HEK293T (cell line): ENCODE results near the gene PRRC1.

Experiments
- CTCF ChIA-PET: fragments of 350-600 bp; formaldehyde crosslinking; extraction: SDS; loops from one replicate; lab custom pipeline; 2021; ENCODE audit warnings: antibody characterized with exemption, inconsistent platforms; lab: Yijun Ruan, JAX
- POLR2A ChIA-PET: fragments of 350-600 bp; formaldehyde crosslinking; extraction: SDS; loops from one replicate; lab custom pipeline; 2020; ENCODE audit warnings: antibody characterized with exemption, inconsistent platforms; lab: Yijun Ruan, JAX
- DNase-seq: peaks from one replicate; pipeline ENCODE4 v3.0.0; 2012; ENCODE audit warnings: mixed read lengths; ENCODE audit errors: extremely low spot score
- ARNT ChIP-seq: fragments of 450-650 bp; IDR thresholded peaks from 2 replicates; pipeline ENCODE4 v1.6.1; 2017; ENCODE audit warnings: mild to moderate bottlenecking
- BHLHE40 ChIP-seq: fragments of 450-650 bp; IDR thresholded peaks from 2 replicates; pipeline ENCODE4 v1.6.1; 2016; ENCODE audit warnings: mild to moderate bottlenecking, moderate library complexity, borderline replicate concordance
- CTBP1 ChIP-seq: fragments of 450-650 bp; IDR thresholded peaks from 2 replicates; pipeline ENCODE4 v1.6.1; 2016; ENCODE audit warnings: borderline replicate concordance
- ELF4 ChIP-seq: fragments of 450-650 bp; IDR thresholded peaks from 2 replicates; pipeline ENCODE4 v1.6.1; 2017; ENCODE audit warnings: antibody characterized with exemption
- FOXA1 ChIP-seq: fragments of 450-650 bp; IDR thresholded peaks from 2 replicates; pipeline ENCODE4 v1.6.1; 2016; ENCODE audit warnings: mild to moderate bottlenecking
- FOXK2 ChIP-seq: fragments of 450-650 bp; IDR thresholded peaks from 2 replicates; pipeline ENCODE4 v1.6.1; 2016; ENCODE audit warnings: mild to moderate bottlenecking
- FOXM1 ChIP-seq: fragments of 450-650 bp; IDR thresholded peaks from 2 replicates; pipeline ENCODE4 v1.6.1; 2017; ENCODE audit warnings: mild to moderate bottlenecking, borderline replicate concordance
- HDGF ChIP-seq: fragments of 450-650 bp; IDR thresholded peaks from 2 replicates; pipeline ENCODE4 v1.6.1; 2017; ENCODE audit warnings: antibody characterized with exemption, borderline replicate concordance
- L3MBTL2 ChIP-seq: fragments of 450-650 bp; conservative IDR thresholded peaks from 2 replicates; pipeline ENCODE4 v1.6.1; 2016; ENCODE audit warnings: mild to moderate bottlenecking
- LEF1 ChIP-seq: fragments of 450-650 bp; IDR thresholded peaks from 2 replicates; pipeline ENCODE4 v1.6.1; 2017; ENCODE audit warnings: mild to moderate bottlenecking, borderline replicate concordance
- NFRKB ChIP-seq: fragments of 450-650 bp; IDR thresholded peaks from 2 replicates; pipeline ENCODE4 v1.6.1; 2016; ENCODE audit warnings: mild to moderate bottlenecking, moderate library complexity
- SP1 ChIP-seq: fragments of 450-650 bp; IDR thresholded peaks from 2 replicates; pipeline ENCODE4 v1.6.1; 2017
- SUZ12 ChIP-seq: fragments of 450-650 bp; IDR thresholded peaks from 2 replicates; pipeline ENCODE4 v1.6.1; 2016; ENCODE audit warnings: mild to moderate bottlenecking
- TARDBP ChIP-seq: fragments of 450-650 bp; IDR thresholded peaks from 2 replicates; pipeline ENCODE4 v1.6.1; 2016
- ZNF384 ChIP-seq: fragments of 450-650 bp; IDR thresholded peaks from 2 replicates; pipeline ENCODE4 v1.6.1; 2016
- TF ChIP-seq, protein P1 (sequence below): fragments of 450-650 bp; IDR thresholded peaks from 2 replicates; pipeline ENCODE4 v1.6.1; 2016

Gene PRRC1

DNA sequence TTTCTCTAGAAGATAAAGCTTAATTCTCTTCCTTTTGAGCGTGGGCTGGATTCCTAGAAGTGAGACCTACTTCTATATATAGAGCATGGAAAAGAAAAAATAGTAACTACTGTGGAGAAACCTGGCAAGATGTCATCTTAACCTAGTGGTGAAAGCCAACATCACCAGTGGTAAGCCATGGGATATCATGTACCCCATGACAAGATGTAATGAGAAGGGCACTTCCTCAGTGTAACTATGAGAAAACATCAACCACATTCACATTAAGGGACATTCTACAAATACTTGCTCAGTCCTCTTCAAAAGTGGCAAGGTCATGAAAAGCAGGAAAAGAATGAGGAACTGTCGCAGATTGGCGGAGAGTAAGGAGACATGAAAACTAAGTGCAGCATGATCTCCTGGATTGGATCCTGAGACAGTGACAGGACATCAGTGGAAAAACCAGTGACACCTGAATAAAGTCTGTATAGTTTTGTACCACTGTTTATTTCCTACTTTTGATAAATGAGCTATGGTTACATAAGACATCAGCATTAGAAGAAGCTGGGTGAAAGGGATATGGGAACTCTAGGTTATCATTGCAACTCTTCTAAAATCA is 65.4 kb downstream of the PRRC1 start:
- POLR2A ChIA-PET, result no interaction called here
- TF ChIP-seq FOXK2 (no peak), FOXA1 (no peak), NFRKB (no peak), SP1 (no peak), FOXM1 (no peak), L3MBTL2 (no peak), LEF1 (no peak), CTBP1 (no peak), BHLHE40 (no peak), SUZ12 (no peak), TARDBP (no peak), ZNF384 (no peak), ELF4 (no peak), ARNT (no peak)
- TF ChIP-seq, protein P1, sequence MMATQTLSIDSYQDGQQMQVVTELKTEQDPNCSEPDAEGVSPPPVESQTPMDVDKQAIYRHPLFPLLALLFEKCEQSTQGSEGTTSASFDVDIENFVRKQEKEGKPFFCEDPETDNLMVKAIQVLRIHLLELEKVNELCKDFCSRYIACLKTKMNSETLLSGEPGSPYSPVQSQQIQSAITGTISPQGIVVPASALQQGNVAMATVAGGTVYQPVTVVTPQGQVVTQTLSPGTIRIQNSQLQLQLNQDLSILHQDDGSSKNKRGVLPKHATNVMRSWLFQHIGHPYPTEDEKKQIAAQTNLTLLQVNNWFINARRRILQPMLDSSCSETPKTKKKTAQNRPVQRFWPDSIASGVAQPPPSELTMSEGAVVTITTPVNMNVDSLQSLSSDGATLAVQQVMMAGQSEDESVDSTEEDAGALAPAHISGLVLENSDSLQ, result no peak
- no peak for DNase-seq
- CTCF ChIA-PET, result no interaction called here

DNA sequence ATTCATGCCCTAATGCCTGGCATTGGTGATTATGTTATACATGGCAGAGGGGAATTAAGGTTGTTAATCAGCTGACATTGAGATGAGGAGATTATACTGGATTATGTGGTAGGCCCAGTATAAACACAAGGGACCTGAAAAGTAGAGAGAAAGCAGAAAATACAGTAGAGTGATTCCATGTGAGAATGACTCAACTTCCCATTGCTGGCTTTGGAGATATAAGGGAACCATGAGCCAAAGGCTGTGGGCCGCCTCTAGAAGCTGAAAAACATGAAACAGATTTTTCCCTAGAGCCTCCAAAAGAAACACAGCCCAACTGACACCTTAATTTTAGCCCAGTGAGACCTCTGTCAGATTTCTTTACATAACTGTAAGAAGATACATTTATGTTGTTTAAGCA is 66.4 kb downstream of the PRRC1 start:
- ChIA-PET CTCF (no interaction called here), POLR2A (no interaction called here)
- DNase-seq, result no peak
- no peak for TF ChIP-seq SP1
- no peak for TF ChIP-seq L3MBTL2
- no peak for TF ChIP-seq NFRKB
- TF ChIP-seq ZNF384, result no peak
- TF ChIP-seq FOXA1, result no peak
- TF ChIP-seq BHLHE40, result no peak
- TF ChIP-seq HDGF, result no peak
- TF ChIP-seq ARNT, result no peak
- TF ChIP-seq CTBP1, result no peak
- no peak for TF ChIP-seq TARDBP
- no peak for TF ChIP-seq FOXM1
- no peak for TF ChIP-seq FOXK2
- no peak for TF ChIP-seq ELF4
- no peak for TF ChIP-seq LEF1

DNA sequence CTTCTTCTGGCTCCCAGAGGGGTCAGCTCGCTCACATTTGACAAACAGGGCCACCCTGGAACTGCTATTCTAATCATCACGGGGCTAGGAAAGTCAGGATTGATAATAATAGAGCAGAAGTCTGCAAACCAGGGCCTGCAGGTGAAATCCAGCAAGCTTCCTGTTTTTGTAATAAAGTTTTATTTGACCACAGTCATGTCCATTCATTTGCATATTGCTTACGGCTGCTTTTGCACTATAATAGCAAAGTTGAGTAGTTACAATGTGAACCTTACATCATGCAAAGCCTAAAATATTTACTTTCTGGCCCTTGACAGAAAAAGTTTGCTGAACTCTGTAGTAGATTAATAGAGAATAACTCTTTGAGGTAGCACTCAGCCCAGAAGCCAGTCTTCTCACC is 68.2 kb downstream of the PRRC1 start:
- CTCF ChIA-PET, result interaction anchor here (0.5 kb wide), 1 partner anchor 280 kb away, joined by 3 read pairs; no protein-coding TSS in a partner anchor

DNA sequence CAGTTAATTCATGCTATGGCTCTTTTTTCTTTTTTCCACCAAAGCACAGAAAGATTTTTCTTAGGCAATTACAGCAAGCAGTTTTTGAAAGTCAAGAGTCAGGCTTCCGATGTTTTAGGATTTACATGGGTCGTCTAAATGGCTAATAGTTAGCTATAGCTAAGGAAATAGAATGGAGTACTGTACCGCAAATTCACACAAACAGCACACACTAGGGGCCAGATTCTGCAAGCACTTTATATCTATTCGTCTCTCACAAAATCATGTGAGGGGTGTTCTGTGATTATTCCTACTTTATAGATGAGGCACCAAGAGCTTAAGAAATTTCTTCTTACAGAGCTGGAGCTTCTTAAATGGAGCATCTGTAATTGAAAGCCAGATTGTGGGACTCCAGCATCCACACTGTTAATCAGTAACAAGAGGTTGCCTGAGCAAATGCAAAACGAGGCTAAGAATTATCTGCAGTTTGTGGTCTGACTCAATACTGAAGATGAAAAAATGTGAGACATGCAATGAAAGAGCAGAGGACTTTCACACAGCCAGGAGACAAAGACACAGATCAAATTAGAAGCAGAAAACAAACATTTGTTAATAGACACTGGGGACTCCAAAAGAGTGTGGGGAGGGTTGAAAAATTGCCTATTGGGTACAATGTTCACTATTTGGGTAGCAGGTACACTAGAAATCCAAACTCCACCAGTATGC is 68.8 kb downstream of the PRRC1 start:
- ChIA-PET CTCF (no interaction called here), POLR2A (no interaction called here)
- DNase-seq, result no peak
- TF ChIP-seq CTBP1 (no peak), LEF1 (no peak), HDGF (no peak), FOXA1 (no peak), SUZ12 (no peak), BHLHE40 (no peak), ELF4 (no peak), SP1 (no peak), NFRKB (no peak), L3MBTL2 (no peak), ZNF384 (no peak), ARNT (no peak)
- TF ChIP-seq, protein P1, result no peak

More for the DNA sequence above, 68.2 kb downstream of the PRRC1 start:
- TF ChIP-seq HDGF (no peak), SP1 (no peak), FOXM1 (no peak), FOXK2 (no peak), TARDBP (no peak), BHLHE40 (no peak), FOXA1 (no peak), CTBP1 (no peak), SUZ12 (no peak), L3MBTL2 (no peak), ARNT (no peak), NFRKB (no peak), ELF4 (no peak), LEF1 (no peak), ZNF384 (no peak)
- TF ChIP-seq, protein P1, result no peak
- no peak for DNase-seq
- POLR2A ChIA-PET, result no interaction called here

DNA sequence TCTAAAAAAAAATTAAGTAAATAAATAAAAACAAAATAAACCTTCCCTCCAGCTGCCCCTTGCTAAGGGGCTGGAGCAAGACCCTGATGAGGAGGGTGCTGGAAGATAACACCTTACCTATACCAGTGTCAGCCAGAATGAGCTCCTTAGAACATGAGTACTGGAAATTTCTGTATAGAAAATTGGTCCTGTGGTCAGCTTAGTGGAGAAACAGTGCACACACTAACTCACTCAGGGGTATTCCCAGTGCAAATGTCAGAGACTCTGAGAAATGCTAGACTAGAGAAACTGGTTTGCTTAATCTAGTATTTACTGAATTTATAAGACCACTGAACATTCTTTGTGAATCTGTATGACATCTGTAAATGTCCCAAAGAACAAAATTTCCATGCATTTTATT is 69.4 kb downstream of the PRRC1 start:
- CTCF ChIA-PET, result interaction anchor here (0.7 kb wide), 1 partner anchor 909 kb away, joined by 3 read pairs; no protein-coding TSS in a partner anchor
- TF ChIP-seq ARNT, result no peak
- no peak for TF ChIP-seq ZNF384
- TF ChIP-seq ELF4, result no peak
- no peak for TF ChIP-seq TARDBP
- no peak for TF ChIP-seq FOXK2
- TF ChIP-seq LEF1, result no peak
- TF ChIP-seq FOXA1, result no peak
- TF ChIP-seq CTBP1, result no peak
- no peak for TF ChIP-seq HDGF
- no peak for TF ChIP-seq BHLHE40
- no peak for TF ChIP-seq FOXM1
- TF ChIP-seq, protein P1, result no peak
- TF ChIP-seq SP1, result no peak
- TF ChIP-seq NFRKB, result no peak
- TF ChIP-seq L3MBTL2, result no peak
- no peak for TF ChIP-seq SUZ12
- POLR2A ChIA-PET, result no interaction called here
- DNase-seq, result no peak
